B cell (primary cell): ENCODE measurements around the gene COL16A1. TPM values are rescaled to one million over a fixed set of nuclear protein-coding genes. Genes with fewer than 3 reads are reported as not detected.

ENCODE experiments used
- ATAC-seq: fragments of 200-7000 bp; cut with Tn5 transposase; one replicate; pipeline ENCODE4 v1.10.0; 2021; ENCODE audit warnings: low read depth, mild to moderate bottlenecking, moderate number of reproducible peaks, moderate library complexity
- CTCF ChIA-PET: fragments of 350-600 bp; sonication (Branson Sonifier 250); formaldehyde crosslinking; loops from one replicate; lab custom pipeline; 2021; ENCODE audit warnings: antibody characterized with exemption, inconsistent platforms; lab: Charles Lee
- POLR2A ChIA-PET: fragments of 350-600 bp; sonication (Branson Sonifier 250); formaldehyde crosslinking; loops from one replicate; lab custom pipeline; 2021; ENCODE audit warnings: antibody characterized with exemption; lab: Charles Lee
- DNase-seq: peaks from one replicate; pipeline ENCODE4 v3.0.0; 2013
- H2AFZ ChIP-seq: 2 replicates; pipeline ENCODE4 v1.6.1; 2012; ENCODE audit warnings: mild to moderate bottlenecking, low read depth, low read length; ENCODE audit not compliant: insufficient read depth, poor library complexity, severe bottlenecking
- H3K27ac ChIP-seq, 2 donors: 1 replicate in 1 of 2; 2 replicates in 1 of 2; pipeline ENCODE4 v1.5.1; 2012 to 2013; ENCODE audit warnings: low read length in 2 of 2, mild to moderate bottlenecking in 2 of 2, moderate library complexity in 1 of 2
- H3K27me3 ChIP-seq, 4 experiments: fragments of 200-600 bp in 1 of 4; sonication (generic) in 1 of 4; replicated peaks in 1 of 4; 1 replicate in 2 of 4; 2 replicates in 2 of 4; pipeline versions ENCODE4 v1.6.1 to v1.7.0; 2013 to 2016; ENCODE audit warnings: low read length in 3 of 4, mild to moderate bottlenecking in 2 of 4, mixed read lengths in 1 of 4, moderate library complexity in 1 of 4; ENCODE audit not compliant: insufficient read depth in 4 of 4, control insufficient read depth in 3 of 4; ENCODE audit errors: control extremely low read depth in 1 of 4
- H3K36me3 ChIP-seq, 2 experiments: replicated peaks in 1 of 2; 1 replicate in 1 of 2; 2 replicates in 1 of 2; pipeline versions ENCODE4 v1.6.1 to v1.7.1; 2013; ENCODE audit warnings: low read length in 1 of 2; ENCODE audit not compliant: insufficient read depth in 2 of 2, control insufficient read depth in 1 of 2; ENCODE audit errors: control extremely low read depth in 1 of 2, extremely low read depth in 1 of 2
- H3K4me1 ChIP-seq, 2 donors: fragments of 200-600 bp in 1 of 2; sonication (generic) in 1 of 2; 1 replicate in 1 of 2; 2 replicates in 1 of 2; pipeline versions ENCODE4 v1.5.1 to v1.6.1; 2013 to 2017; ENCODE audit warnings: low read length in 2 of 2; ENCODE audit not compliant: control insufficient read depth in 2 of 2, insufficient read depth in 2 of 2
- H3K4me2 ChIP-seq: replicated peaks from 2 replicates; pipeline ENCODE3; 2012; ENCODE audit warnings: mild to moderate bottlenecking, low read depth, low read length; ENCODE audit not compliant: poor library complexity, severe bottlenecking
- H3K4me3 ChIP-seq, 5 experiments: fragments of 200-600 bp in 1 of 5; sonication (generic) in 1 of 5; 1 replicate in 3 of 5; 2 replicates in 2 of 5; pipeline versions ENCODE4 v1.5.1 to v1.7.0; 2011 to 2016; ENCODE audit warnings: low read length in 4 of 5, mild to moderate bottlenecking in 4 of 5, low read depth in 2 of 5, control low read depth in 1 of 5, moderate library complexity in 1 of 5; ENCODE audit not compliant: insufficient read depth in 1 of 5; ENCODE audit errors: control extremely low read depth in 1 of 5, extremely low read depth in 1 of 5
- H3K79me2 ChIP-seq: fragments of 200-600 bp; sonication (generic); one replicate; pipeline ENCODE4 v1.6.0; 2016; ENCODE audit warnings: low read length; ENCODE audit not compliant: control insufficient read depth, insufficient read depth
- H3K9ac ChIP-seq: fragments of 200-600 bp; sonication (generic); 2 replicates; pipeline ENCODE4 v1.6.1; 2017; ENCODE audit warnings: mild to moderate bottlenecking, low read length, moderate library complexity
- H3K9me3 ChIP-seq, 3 donors: one replicate each; pipeline versions ENCODE4 v1.6.1 to v1.7.1; 2013; ENCODE audit warnings: low read length in 2 of 3; ENCODE audit not compliant: control insufficient read depth in 2 of 3, insufficient read depth in 1 of 3; ENCODE audit errors: control extremely low read depth in 1 of 3
- H4K20me1 ChIP-seq: 2 replicates; pipeline ENCODE4 v1.6.0; 2012; ENCODE audit warnings: mild to moderate bottlenecking, low read length; ENCODE audit not compliant: insufficient read depth, control insufficient read depth, poor library complexity, severe bottlenecking
- H3K27ac Mint-ChIP-seq: one replicate; pipeline ENCODE4 v1.8.0; 2021; ENCODE audit warnings: mixed read lengths
- H3K27me3 Mint-ChIP-seq: one replicate; pipeline ENCODE4 v1.8.0; 2021; ENCODE audit warnings: mixed read lengths
- H3K4me1 Mint-ChIP-seq: one replicate; pipeline ENCODE4 v1.8.0; 2021; ENCODE audit warnings: mixed read lengths
- H3K4me3 Mint-ChIP-seq: one replicate; pipeline ENCODE4 v1.8.0; 2021; ENCODE audit warnings: mixed read lengths
- H3K9me3 Mint-ChIP-seq: one replicate; pipeline ENCODE4 v1.8.0; 2022; ENCODE audit warnings: mixed read lengths; ENCODE audit not compliant: insufficient read depth
- EZH2 ChIP-seq: IDR thresholded peaks from 2 replicates; pipeline ENCODE4 v1.6.1; 2012; ENCODE audit warnings: borderline replicate concordance, low read depth, mild to moderate bottlenecking, moderate library complexity, low read length; ENCODE audit not compliant: insufficient read depth, poor library complexity, severe bottlenecking
- WGBS: methylation state at CpG from one replicate; pipeline ENCODE4 v1.1.5; 2013; ENCODE audit warnings: missing lambda C conversion rate; ENCODE audit not compliant: insufficient coverage; 5-methylcytosine and 5-hydroxymethylcytosine counted together
- intact Hi-C: fragments of 100-400 bp; cut with micrococcal nuclease; formaldehyde crosslinking; loops from one replicate; pipeline ENCODE4 v1.10.0; 2022
- polyA plus RNA-seq: library from polyadenylated mRNA; depleted of rRNA; stranded (reverse); fragments of >200 nt; gene quantifications from 2 replicates; pipeline ENCODE4 v1.2.3, GENCODE V29; 2012
- total RNA-seq, 2 donors: library from RNA; stranded (reverse); fragments of 120-200 nt in 1 of 2; gene quantifications; 1 replicate in 1 of 2; 2 replicates in 1 of 2; pipeline versions ENCODE4 v1.2.3 to v1.2.4, GENCODE V29; 2013 to 2022
- TF ChIP-seq, protein P1 (sequence below): fragments of 200-600 bp; IDR thresholded peaks from one replicate; pipeline ENCODE4 v1.8.0; 2022; ENCODE audit warnings: antibody characterized with exemption, mild to moderate bottlenecking

The COL16A1 gene
- total and polyA plus RNA-seq, 2 donors (not counting 1 experiment from before 2014, with no cell fraction given), result 0.07 TPM; not detected in 1

DNA sequence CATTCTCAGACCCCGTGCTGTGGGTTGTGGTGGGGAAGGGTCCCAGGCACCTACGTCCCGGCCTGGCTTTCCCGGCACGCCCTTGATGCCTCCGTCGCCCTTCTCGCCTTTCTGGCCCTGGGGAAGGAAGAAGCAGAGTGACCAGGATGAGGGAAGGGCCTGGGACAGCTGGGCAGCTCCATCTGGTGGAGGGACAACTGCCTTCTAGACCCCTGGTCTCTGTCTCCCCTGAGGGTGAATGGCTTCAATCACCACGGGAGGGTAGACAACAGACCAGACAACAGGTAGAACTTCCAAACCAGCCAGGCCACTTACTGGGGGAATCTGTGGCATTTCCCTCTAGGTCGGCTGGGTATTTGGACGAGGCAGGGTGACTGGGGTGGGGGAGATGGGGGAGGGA is 11.9 kb downstream of the COL16A1 start:
- H3K36me3 ChIP-seq, result no peaks in the 10 kb centered on the region
- no peak overlapping the region for H3K4me3 ChIP-seq
- intact Hi-C loops, result no loop called here
- H4K20me1 ChIP-seq, result no peaks in the 10 kb centered on the region
- WGBS, result 87% methylated on average over 7 of the region's 11 CpGs
- peaks cover 0 to 1% (median 0%) of the 10 kb centered on the region in 4 experiments for H3K27me3 ChIP-seq
- H3K79me2 ChIP-seq, result no peaks in the 10 kb centered on the region
- no peaks in the 10 kb centered on the region for H3K9me3 ChIP-seq
- no peak overlapping the region for H3K4me3 Mint-ChIP-seq
- TF ChIP-seq, protein P1, sequence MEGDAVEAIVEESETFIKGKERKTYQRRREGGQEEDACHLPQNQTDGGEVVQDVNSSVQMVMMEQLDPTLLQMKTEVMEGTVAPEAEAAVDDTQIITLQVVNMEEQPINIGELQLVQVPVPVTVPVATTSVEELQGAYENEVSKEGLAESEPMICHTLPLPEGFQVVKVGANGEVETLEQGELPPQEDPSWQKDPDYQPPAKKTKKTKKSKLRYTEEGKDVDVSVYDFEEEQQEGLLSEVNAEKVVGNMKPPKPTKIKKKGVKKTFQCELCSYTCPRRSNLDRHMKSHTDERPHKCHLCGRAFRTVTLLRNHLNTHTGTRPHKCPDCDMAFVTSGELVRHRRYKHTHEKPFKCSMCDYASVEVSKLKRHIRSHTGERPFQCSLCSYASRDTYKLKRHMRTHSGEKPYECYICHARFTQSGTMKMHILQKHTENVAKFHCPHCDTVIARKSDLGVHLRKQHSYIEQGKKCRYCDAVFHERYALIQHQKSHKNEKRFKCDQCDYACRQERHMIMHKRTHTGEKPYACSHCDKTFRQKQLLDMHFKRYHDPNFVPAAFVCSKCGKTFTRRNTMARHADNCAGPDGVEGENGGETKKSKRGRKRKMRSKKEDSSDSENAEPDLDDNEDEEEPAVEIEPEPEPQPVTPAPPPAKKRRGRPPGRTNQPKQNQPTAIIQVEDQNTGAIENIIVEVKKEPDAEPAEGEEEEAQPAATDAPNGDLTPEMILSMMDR, result no peak
- no peak for TF ChIP-seq EZH2
- ChIA-PET POLR2A (no interaction called here), CTCF (no interaction called here)
- H3K27me3 Mint-ChIP-seq, result peaks cover 3% of the 10 kb centered on the region
- DNase-seq, result no peak
- H3K27ac ChIP-seq, result no peak overlapping the region
- no peak overlapping the region for H2AFZ ChIP-seq
- ATAC-seq, result no peak
- no peaks in the 10 kb centered on the region for H3K9me3 Mint-ChIP-seq
- no peak overlapping the region for H3K9ac ChIP-seq
- peaks cover 5% of the 10 kb centered on the region for H3K4me1 Mint-ChIP-seq
- H3K4me2 ChIP-seq, result no peak overlapping the region
- H3K4me1 ChIP-seq, result peaks cover 0 to 7% of the 10 kb centered on the region in 2 donors
- H3K27ac Mint-ChIP-seq, result no peak overlapping the region

DNA sequence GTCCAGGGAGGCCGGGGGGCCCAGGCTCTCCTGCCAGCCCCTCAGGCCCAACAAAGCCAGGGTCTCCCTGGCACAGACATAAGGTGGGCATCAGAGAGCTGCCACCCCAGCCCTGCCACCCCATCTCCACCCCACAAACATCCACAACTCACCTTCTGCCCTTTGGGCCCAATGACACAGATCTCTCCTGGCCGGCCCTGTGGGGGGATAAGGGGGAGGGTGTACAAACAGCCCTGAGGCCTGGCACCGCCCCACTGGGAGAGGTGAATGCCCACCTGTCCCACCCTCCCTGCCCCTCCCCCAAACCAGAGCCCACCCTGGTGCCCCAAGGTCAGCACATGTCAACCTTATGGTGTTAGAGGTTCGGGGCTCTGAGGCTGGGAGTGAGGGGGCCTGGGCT is 12.4 kb downstream of the COL16A1 start:
- ATAC-seq, result no peak
- Histone ChIP-seq H3K4me2 (no peak overlapping the region), H3K4me3 (no peak overlapping the region), H3K4me1 (peaks cover 0 to 7% of the 10 kb centered on the region in 2 donors), H3K27ac (no peak overlapping the region), H4K20me1 (no peaks in the 10 kb centered on the region), H2AFZ (no peak overlapping the region), H3K9ac (no peak overlapping the region), H3K9me3 (no peaks in the 10 kb centered on the region), H3K79me2 (no peaks in the 10 kb centered on the region), H3K36me3 (no peaks in the 10 kb centered on the region), H3K27me3 (no peaks in the 10 kb centered on the region)
- no peaks in the 10 kb centered on the region for H3K9me3 Mint-ChIP-seq
- ChIA-PET POLR2A (no interaction called here), CTCF (no interaction called here)
- WGBS, result 80% methylated on average over 2 of the region's 4 CpGs
- DNase-seq, result no peak
- TF ChIP-seq, protein P1, result no peak
- TF ChIP-seq EZH2, result no peak
- H3K27me3 Mint-ChIP-seq, result peaks cover 8% of the 10 kb centered on the region
- intact Hi-C loops, result no loop called here
- no peak overlapping the region for H3K4me3 Mint-ChIP-seq
- H3K27ac Mint-ChIP-seq, result no peak overlapping the region
- peaks cover 5% of the 10 kb centered on the region for H3K4me1 Mint-ChIP-seq
